ENCODE results near the gene SMARCA2.

DNA sequence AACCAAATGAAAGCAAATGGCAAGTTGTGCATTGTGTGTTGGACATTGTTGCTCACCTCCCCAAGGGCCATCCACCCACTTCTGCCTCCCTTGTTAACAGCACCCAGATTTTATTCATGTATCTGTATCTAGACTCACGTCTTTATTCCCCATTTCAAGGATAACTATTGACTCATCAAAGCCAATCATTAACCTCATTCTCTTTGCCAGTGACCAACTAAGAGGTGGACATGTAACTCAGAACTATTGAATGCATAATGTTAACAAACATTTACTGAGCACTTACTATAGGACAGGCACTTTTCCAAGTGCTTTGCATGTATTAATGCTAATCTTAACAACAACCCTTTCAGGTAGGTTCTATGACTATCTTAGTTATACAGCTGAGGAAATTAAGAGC is 45.2 kb upstream of the SMARCA2 start:
- TF ChIP-seq SP1 (IDR thresholded peaks at IDR 0.05) = no peak
- no peak for TF ChIP-seq TARDBP (IDR thresholded peaks at IDR 0.05)
- no peak for TF ChIP-seq ZNF384 (IDR thresholded peaks at IDR 0.05)
- no peak for TF ChIP-seq ELF4 (IDR thresholded peaks at IDR 0.05)
- TF ChIP-seq NFRKB (IDR thresholded peaks at IDR 0.05) = no peak
- no peak for TF ChIP-seq PKNOX1 (IDR thresholded peaks at IDR 0.05)
- TF ChIP-seq HDGF (IDR thresholded peaks at IDR 0.05; ENCODE audit: borderline replicate concordance) = no peak

Data from HEK293T (cell line).